Endothelial cell (in vitro differentiated cells): Measurements from ENCODE around the gene UBA52. TPM values are rescaled to one million over a fixed set of nuclear protein-coding genes. Genes with fewer than 3 reads are reported as not detected.

Experiments used
- DNase-seq: peaks from one replicate; pipeline ENCODE4 v3.0.0; 2021; ENCODE audit warnings: low spot score
- H3K27ac Mint-ChIP-seq: one replicate; pipeline ENCODE4 v1.8.0; 2021; ENCODE audit warnings: mixed read lengths, inconsistent platforms; ENCODE audit not compliant: unreplicated experiment
- H3K27me3 Mint-ChIP-seq: one replicate; pipeline ENCODE4 v1.8.0; 2021; ENCODE audit warnings: mild to moderate bottlenecking, moderate library complexity, mixed read lengths, inconsistent platforms; ENCODE audit not compliant: unreplicated experiment
- H3K36me3 Mint-ChIP-seq: one replicate; pipeline ENCODE4 v1.8.0; 2021; ENCODE audit warnings: mild to moderate bottlenecking, low read depth, mixed read lengths, inconsistent platforms; ENCODE audit not compliant: unreplicated experiment
- H3K4me1 Mint-ChIP-seq: one replicate; pipeline ENCODE4 v1.8.0; 2021; ENCODE audit warnings: mild to moderate bottlenecking, mixed read lengths, inconsistent platforms; ENCODE audit not compliant: unreplicated experiment
- H3K4me3 Mint-ChIP-seq: one replicate; pipeline ENCODE4 v1.8.0; 2021; ENCODE audit warnings: mild to moderate bottlenecking, mixed read lengths, inconsistent platforms; ENCODE audit not compliant: unreplicated experiment
- H3K9me3 Mint-ChIP-seq: one replicate; pipeline ENCODE4 v1.8.0; 2021; ENCODE audit warnings: mixed read lengths, inconsistent platforms; ENCODE audit not compliant: unreplicated experiment
- CTCF ChIP-seq: fragments of 200-600 bp; sonication (generic); IDR thresholded peaks from one replicate; pipeline ENCODE4 v1.5.0; 2021; ENCODE audit warnings: antibody characterized with exemption; ENCODE audit not compliant: unreplicated experiment
- total RNA-seq: library from RNA; stranded (reverse); fragmentation: NEBNext Ultra II Directional; extraction: Animal tissue kit (Norgen Biotek cat#: 25700); gene quantifications from one replicate; pipeline ENCODE4 v1.2.1, GENCODE V29; 2021; ENCODE audit not compliant: unreplicated experiment

UBA52 gene
- total RNA-seq, 1 donor from 2014 or later = 1,465 TPM

- Mint-ChIP-seq H3K4me3 (no peak overlapping the region), H3K4me1 (peaks cover 6% of the 10 kb centered on the region), H3K27me3 (peaks cover 18% of the 10 kb centered on the region), H3K9me3 (no peaks in the 10 kb centered on the region), H3K27ac (no peak overlapping the region), H3K36me3 (peaks cover 5% of the 10 kb centered on the region)
- TF ChIP-seq CTCF = no peak
- no peak for DNase-seq
These were observed 44.4 kb downstream of the UBA52 start for GRCh38 chr19:18616023-18616422.

GRCh38 chr19:18617562-18617961 lies 45.9 kb downstream of the UBA52 start:
- no peak overlapping the region for H3K27ac Mint-ChIP-seq
- H3K4me1 Mint-ChIP-seq = peaks cover 3% of the 10 kb centered on the region
- H3K36me3 Mint-ChIP-seq = peaks cover 5% of the 10 kb centered on the region
- TF ChIP-seq CTCF = no peak
- H3K9me3 Mint-ChIP-seq = no peaks in the 10 kb centered on the region
- no peak overlapping the region for H3K4me3 Mint-ChIP-seq
- peaks cover 15% of the 10 kb centered on the region for H3K27me3 Mint-ChIP-seq
- DNase-seq = no peak

DNA sequence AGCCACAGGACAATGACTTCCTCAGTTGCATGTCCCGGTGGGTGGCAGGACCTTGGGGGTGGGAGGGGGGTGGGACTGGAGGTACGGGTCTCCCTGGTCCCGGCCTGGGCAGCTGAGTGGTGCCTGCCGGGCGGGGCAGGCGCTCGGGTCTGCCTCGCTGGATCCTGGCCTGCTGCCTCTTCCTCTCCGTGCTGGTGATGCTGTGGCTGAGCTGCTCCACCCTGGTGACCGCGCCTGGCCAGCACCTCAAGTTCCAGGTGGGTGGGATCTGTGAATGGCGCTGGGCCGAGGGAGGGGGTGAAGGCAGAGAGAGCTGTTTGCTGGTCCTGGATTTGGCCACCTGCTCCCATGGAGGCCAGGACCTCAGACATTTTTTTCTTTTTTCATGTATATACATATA lies 46.6 kb downstream of the UBA52 start:
- no peaks in the 10 kb centered on the region for H3K9me3 Mint-ChIP-seq
- no peak overlapping the region for H3K4me3 Mint-ChIP-seq
- peaks cover 5% of the 10 kb centered on the region for H3K36me3 Mint-ChIP-seq
- TF ChIP-seq CTCF = no peak
- peaks cover 14% of the 10 kb centered on the region for H3K27me3 Mint-ChIP-seq
- no peak for DNase-seq
- no peak overlapping the region for H3K27ac Mint-ChIP-seq
- H3K4me1 Mint-ChIP-seq = peaks cover 3% of the 10 kb centered on the region

DNA sequence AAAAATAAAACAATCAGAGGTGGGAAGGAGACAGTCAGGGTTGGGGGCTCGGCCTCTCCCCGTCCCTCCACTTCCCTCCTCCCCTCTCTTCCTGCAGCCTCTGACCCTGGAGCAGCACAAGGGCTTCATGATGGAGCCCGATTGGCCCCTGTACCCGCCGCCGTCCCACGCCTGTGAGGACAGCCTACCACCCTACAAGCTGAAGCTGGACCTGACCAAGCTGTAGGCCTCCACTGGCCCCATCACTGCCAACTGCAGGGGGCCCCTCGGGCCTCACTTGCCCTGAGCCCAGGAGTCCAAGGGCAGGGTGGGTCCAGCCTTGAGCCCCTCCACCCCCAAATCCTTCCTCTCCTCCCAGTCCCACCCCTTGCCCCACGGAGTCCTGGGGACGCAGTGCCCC lies 48.7 kb downstream of the UBA52 start:
- no peaks in the 10 kb centered on the region for H3K9me3 Mint-ChIP-seq
- no peak for DNase-seq
- no peak for TF ChIP-seq CTCF

DNA sequence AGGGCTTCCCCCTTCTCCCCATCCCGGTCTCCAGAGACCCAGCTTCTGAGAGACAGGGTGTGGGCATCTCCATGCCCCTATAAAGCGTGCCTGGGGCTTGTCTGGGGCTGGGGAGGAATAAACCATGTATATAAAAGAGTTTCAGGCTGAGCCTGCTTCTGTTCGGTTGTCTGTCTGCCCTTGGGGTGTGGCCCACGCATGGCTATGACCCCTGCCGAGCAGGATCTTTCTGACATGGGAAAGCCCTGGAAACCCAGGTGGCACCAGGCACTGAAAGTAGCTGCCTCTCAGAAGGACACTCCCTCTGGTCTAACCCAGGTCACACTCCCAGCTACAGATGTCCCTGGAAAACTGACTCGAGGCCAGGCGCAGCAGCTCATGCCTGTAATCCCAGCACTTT lies 49.2 kb downstream of the UBA52 start:
- H3K27ac Mint-ChIP-seq = no peak overlapping the region
- no peak for DNase-seq
- peaks cover 5% of the 10 kb centered on the region for H3K36me3 Mint-ChIP-seq
- no peak overlapping the region for H3K4me3 Mint-ChIP-seq
- no peaks in the 10 kb centered on the region for H3K27me3 Mint-ChIP-seq
- no peaks in the 10 kb centered on the region for H3K4me1 Mint-ChIP-seq
- H3K9me3 Mint-ChIP-seq = no peaks in the 10 kb centered on the region
- no peak for TF ChIP-seq CTCF

More for the DNA sequence above, 48.7 kb downstream of the UBA52 start:
- Mint-ChIP-seq H3K36me3 (peaks cover 5% of the 10 kb centered on the region), H3K4me3 (no peak overlapping the region), H3K27ac (no peak overlapping the region), H3K4me1 (no peaks in the 10 kb centered on the region), H3K27me3 (peaks cover 4% of the 10 kb centered on the region)
